Neuronal stem cell (in vitro differentiated cells): Measurements from ENCODE around the gene LRMDA.

Experiments used
- DNase-seq: peaks from one replicate; pipeline ENCODE4 v3.0.0-alpha.2; 2013; ENCODE audit warnings: low spot score
- H2AFZ ChIP-seq: one replicate; pipeline ENCODE4 v1.6.1; 2013; ENCODE audit warnings: mild to moderate bottlenecking, low read length, inconsistent platforms
- H2AK5ac ChIP-seq: 2 replicates; pipeline ENCODE4 v1.6.1; 2013; ENCODE audit warnings: low read depth, mild to moderate bottlenecking, inconsistent platforms, low read length, moderate library complexity, mixed read lengths
- H2BK120ac ChIP-seq: 2 replicates; pipeline ENCODE4 v1.6.1; 2013; ENCODE audit warnings: low read depth, mild to moderate bottlenecking, inconsistent platforms, low read length, moderate library complexity, mixed read lengths
- H2BK12ac ChIP-seq: one replicate; pipeline ENCODE4 v1.6.1; 2013; ENCODE audit warnings: low read length, inconsistent platforms
- H2BK15ac ChIP-seq: 2 replicates; pipeline ENCODE4 v1.6.1; 2013; ENCODE audit warnings: mild to moderate bottlenecking, low read length, inconsistent platforms, mixed read lengths
- H2BK5ac ChIP-seq: one replicate; pipeline ENCODE4 v1.6.1; 2013; ENCODE audit warnings: inconsistent platforms, mild to moderate bottlenecking, low read length, moderate library complexity
- H3K14ac ChIP-seq: one replicate; pipeline ENCODE4 v1.6.1; 2013; ENCODE audit warnings: low read length, inconsistent platforms
- H3K18ac ChIP-seq: 2 replicates; pipeline ENCODE4 v1.6.1; 2013; ENCODE audit warnings: low read length, inconsistent platforms
- H3K23ac ChIP-seq: 2 replicates; pipeline ENCODE4 v1.6.1; 2013; ENCODE audit warnings: low read depth, mild to moderate bottlenecking, mixed read lengths, low read length, inconsistent platforms; ENCODE audit not compliant: poor library complexity
- H3K27ac ChIP-seq: replicated peaks from 3 replicates; pipeline ENCODE4 v1.5.1; 2013; ENCODE audit warnings: low read length, inconsistent platforms
- H3K27me3 ChIP-seq, 3 experiments: 2 replicates each; pipeline ENCODE4 v1.6.1; 2013; ENCODE audit warnings: low read length in 3 of 3, mild to moderate bottlenecking in 2 of 3, inconsistent platforms in 1 of 3, low read depth in 1 of 3, mixed read lengths in 1 of 3, moderate library complexity in 1 of 3; ENCODE audit not compliant: control insufficient read depth in 3 of 3, insufficient read depth in 3 of 3
- H3K36me3 ChIP-seq, 2 donors: replicated peaks in 1 of 2; 2 replicates each; pipeline ENCODE4 v1.6.1; 2013; ENCODE audit warnings: low read length in 2 of 2; ENCODE audit not compliant: control insufficient read depth in 2 of 2, insufficient read depth in 2 of 2
- H3K4ac ChIP-seq: 2 replicates; pipeline ENCODE4 v1.6.1; 2013; ENCODE audit warnings: inconsistent platforms, mild to moderate bottlenecking, low read length, moderate library complexity
- H3K4me1 ChIP-seq, 2 donors: 1 replicate in 1 of 2; 2 replicates in 1 of 2; pipeline ENCODE4 v1.6.1; 2013; ENCODE audit warnings: low read length in 2 of 2, low read depth in 1 of 2; ENCODE audit not compliant: control insufficient read depth in 2 of 2, insufficient read depth in 1 of 2
- H3K4me2 ChIP-seq: one replicate; pipeline ENCODE4 v1.6.1; 2013; ENCODE audit warnings: mild to moderate bottlenecking, low read length, inconsistent platforms; ENCODE audit not compliant: insufficient read depth, poor library complexity, severe bottlenecking
- H3K4me3 ChIP-seq, 2 donors: 2 replicates each; pipeline ENCODE4 v1.5.1; 2013; ENCODE audit warnings: low read length in 2 of 2, mild to moderate bottlenecking in 2 of 2, inconsistent platforms in 1 of 2, moderate library complexity in 1 of 2
- H3K79me1 ChIP-seq: one replicate; pipeline ENCODE4 v1.6.1; 2013; ENCODE audit warnings: low read depth, mild to moderate bottlenecking, inconsistent platforms, low read length, moderate library complexity
- H3K9ac ChIP-seq: one replicate; pipeline ENCODE4 v1.6.1; 2013; ENCODE audit warnings: mild to moderate bottlenecking, low read depth, low read length, inconsistent platforms; ENCODE audit not compliant: poor library complexity
- H3K9me3 ChIP-seq, 2 donors: replicated peaks in 1 of 2; 2 replicates each; pipeline versions ENCODE3 to v1.6.1; 2013; ENCODE audit warnings: low read length in 2 of 2, mild to moderate bottlenecking in 2 of 2, inconsistent platforms in 1 of 2, low read depth in 1 of 2, mixed read lengths in 1 of 2, moderate library complexity in 1 of 2; ENCODE audit not compliant: control insufficient read depth in 2 of 2, insufficient read depth in 1 of 2
- H4K8ac ChIP-seq: one replicate; pipeline ENCODE4 v1.6.1; 2013; ENCODE audit warnings: low read depth, mild to moderate bottlenecking, inconsistent platforms, low read length, moderate library complexity
- H4K91ac ChIP-seq: one replicate; pipeline ENCODE4 v1.6.1; 2013; ENCODE audit warnings: low read length, low read depth, mild to moderate bottlenecking, inconsistent platforms; ENCODE audit not compliant: poor library complexity
- WGBS, 2 donors: extraction: QIAGEN DNeasy Blood & Tissue Kit; methylation state at CpG; one replicate each; pipeline ENCODE4 v1.1.7; 2013; ENCODE audit warnings: missing lambda C conversion rate in 2 of 2, mixed read lengths in 1 of 2; ENCODE audit not compliant: insufficient read length in 2 of 2, insufficient replicate concordance in 1 of 2; ENCODE audit errors: extremely low coverage in 2 of 2; 5-methylcytosine and 5-hydroxymethylcytosine counted together

The LRMDA gene

GRCh38 chr10:75630746-75631145 lies 199.3 kb downstream of the LRMDA start:
- no peak overlapping the region for H3K23ac ChIP-seq
- H3K27ac ChIP-seq = no peak overlapping the region
- H3K14ac ChIP-seq = no peak overlapping the region
- no peak overlapping the region for H2BK5ac ChIP-seq
- H4K8ac ChIP-seq = no peak overlapping the region
- H2AK5ac ChIP-seq = no peak overlapping the region
- H3K4me3 ChIP-seq = no peak overlapping the region
- H2BK15ac ChIP-seq = no peak overlapping the region
- no peak overlapping the region for H3K18ac ChIP-seq
- H2BK12ac ChIP-seq = no peak overlapping the region
- H3K36me3 ChIP-seq = no peaks in the 10 kb centered on the region
- no CpG with 5 or more reads among the region's 2 CpGs for WGBS, 2 donors
- peak overlapping the region; percentile 81 for H2AFZ ChIP-seq
- no peak overlapping the region for H4K91ac ChIP-seq
- H3K9me3 ChIP-seq = no peaks in the 10 kb centered on the region
- H3K4me2 ChIP-seq = no peak overlapping the region
- H3K4ac ChIP-seq = no peak overlapping the region
- H3K79me1 ChIP-seq = no peaks in the 10 kb centered on the region
- no peak overlapping the region for H2BK120ac ChIP-seq
- H3K27me3 ChIP-seq = no peaks in the 10 kb centered on the region
- H3K4me1 ChIP-seq = peaks cover 3 to 13% of the 10 kb centered on the region in 2 donors
- no peak for DNase-seq
- H3K9ac ChIP-seq = no peak overlapping the region

DNA sequence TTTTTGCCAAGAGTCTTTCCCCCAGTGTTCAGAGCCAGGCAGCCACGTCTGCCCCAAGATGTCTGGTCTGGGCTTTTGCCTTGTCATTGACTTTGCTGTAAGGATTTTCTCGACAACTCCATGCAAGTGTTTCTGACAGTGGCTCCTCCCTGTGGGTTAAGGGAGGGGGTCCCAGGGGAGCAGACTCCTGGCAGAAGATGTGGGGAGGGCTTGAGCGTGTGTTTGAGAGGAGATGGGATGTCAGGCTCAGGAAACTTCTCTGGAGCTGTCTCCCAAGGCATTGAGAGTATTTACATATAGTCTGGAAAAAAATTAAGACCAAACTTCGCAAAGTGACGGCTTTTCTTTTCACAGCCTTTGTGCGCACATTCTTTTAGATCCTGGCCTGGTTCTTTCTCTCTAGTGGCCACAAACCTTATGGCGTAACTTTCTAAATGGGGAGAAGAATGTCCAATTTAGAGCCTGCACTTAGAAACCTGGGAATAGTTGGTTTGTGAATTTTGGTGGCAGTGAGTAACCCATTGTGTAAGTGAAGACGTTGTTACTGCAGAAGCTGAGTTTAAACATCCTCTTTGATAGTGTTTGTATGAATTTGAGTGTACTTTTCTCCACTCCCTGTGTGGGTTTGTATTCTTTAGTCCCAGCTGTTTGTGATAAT lies 201.5 kb downstream of the LRMDA start:
- no peak overlapping the region for H2BK12ac ChIP-seq

DNA sequence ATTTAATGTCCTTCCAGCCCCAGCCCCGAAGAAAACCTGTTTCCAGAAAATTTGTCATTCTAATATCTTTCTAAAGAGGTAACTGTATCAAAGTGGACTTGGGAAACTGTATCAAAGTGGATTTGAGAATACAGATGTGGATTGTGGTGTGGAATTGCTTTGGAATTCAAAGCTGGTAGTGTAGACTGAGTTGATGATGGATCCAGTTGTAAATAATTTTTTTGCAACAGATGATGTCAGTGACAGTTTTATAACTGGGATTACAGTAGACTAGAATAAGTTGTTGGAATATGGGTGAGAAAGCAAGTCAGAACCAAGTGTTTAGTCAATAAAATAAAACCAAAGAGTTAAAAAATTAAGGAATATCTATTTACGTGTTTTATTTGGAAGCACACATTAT lies 202.1 kb downstream of the LRMDA start:
- DNase-seq = no peak
- H2BK120ac ChIP-seq = no peak overlapping the region
- H4K91ac ChIP-seq = no peak overlapping the region
- no peak overlapping the region for H3K23ac ChIP-seq
- no peak overlapping the region for H3K4me2 ChIP-seq
- peaks cover 4 to 13% of the 10 kb centered on the region in 2 donors for H3K4me1 ChIP-seq
- H3K18ac ChIP-seq = no peak overlapping the region
- no peak overlapping the region for H2BK12ac ChIP-seq
- no peak overlapping the region for H3K27ac ChIP-seq
- no peak overlapping the region for H3K9ac ChIP-seq
- no peaks in the 10 kb centered on the region for H3K27me3 ChIP-seq
- H3K79me1 ChIP-seq = no peaks in the 10 kb centered on the region
- WGBS, 2 donors = no CpG with 5 or more reads among the region's 2 CpGs
- H2BK15ac ChIP-seq = no peak overlapping the region
- no peak overlapping the region for H3K4ac ChIP-seq
- no peak overlapping the region for H3K4me3 ChIP-seq
- no peak overlapping the region for H2BK5ac ChIP-seq
- H2AK5ac ChIP-seq = no peak overlapping the region
- no peaks in the 10 kb centered on the region for H3K9me3 ChIP-seq
- H4K8ac ChIP-seq = no peak overlapping the region
- H3K14ac ChIP-seq = no peak overlapping the region
- H3K36me3 ChIP-seq = no peaks in the 10 kb centered on the region
- no peak overlapping the region for H2AFZ ChIP-seq

More for the DNA sequence above, 201.5 kb downstream of the LRMDA start:
- Histone ChIP-seq H3K4me2 (no peak overlapping the region), H3K4ac (no peak overlapping the region), H3K9ac (no peak overlapping the region), H2AK5ac (no peak overlapping the region), H2BK5ac (no peak overlapping the region), H3K9me3 (no peaks in the 10 kb centered on the region), H3K18ac (no peak overlapping the region), H4K8ac (no peak overlapping the region), H3K79me1 (no peaks in the 10 kb centered on the region), H3K4me1 (peaks cover 4 to 13% of the 10 kb centered on the region in 2 donors), H2BK120ac (no peak overlapping the region), H3K27me3 (no peaks in the 10 kb centered on the region), H3K23ac (no peak overlapping the region), H3K14ac (no peak overlapping the region), H3K4me3 (no peak overlapping the region), H2AFZ (peak overlapping the region; percentile 31), H3K27ac (no peak overlapping the region), H3K36me3 (no peaks in the 10 kb centered on the region), H4K91ac (no peak overlapping the region), H2BK15ac (no peak overlapping the region)
- WGBS, 2 donors = no CpG with 5 or more reads among the region's 8 CpGs
- DNase-seq = no peak

DNA sequence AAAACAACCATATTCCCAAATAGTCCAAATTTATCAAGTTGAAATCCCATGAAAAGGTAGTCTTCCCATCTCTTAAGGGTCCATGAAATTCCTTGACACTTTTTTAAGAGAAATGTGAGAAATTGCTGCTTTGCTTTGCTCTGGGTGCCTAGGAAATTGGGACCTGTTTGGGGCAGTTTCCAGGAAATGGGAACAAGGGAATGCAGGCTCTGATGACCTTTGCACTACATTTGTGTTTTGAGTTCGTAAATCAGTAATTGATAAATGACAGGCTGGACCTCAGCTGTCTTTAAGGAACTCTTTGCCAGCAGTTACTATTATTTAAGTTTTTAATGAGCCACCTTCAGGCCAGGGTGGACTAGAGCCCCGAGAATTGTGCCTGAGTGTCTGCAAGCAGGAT lies 203.5 kb downstream of the LRMDA start:
- Histone ChIP-seq H3K27ac (no peak overlapping the region), H3K23ac (no peak overlapping the region), H3K79me1 (no peaks in the 10 kb centered on the region), H2BK15ac (no peak overlapping the region), H3K4ac (no peak overlapping the region), H2AFZ (no peak overlapping the region), H3K4me3 (no peak overlapping the region), H3K4me2 (no peak overlapping the region), H3K27me3 (no peaks in the 10 kb centered on the region), H4K91ac (no peak overlapping the region), H3K4me1 (peaks cover 4 to 13% of the 10 kb centered on the region in 2 donors), H4K8ac (no peak overlapping the region), H3K9me3 (no peaks in the 10 kb centered on the region), H3K36me3 (no peaks in the 10 kb centered on the region), H2BK120ac (no peak overlapping the region), H3K18ac (no peak overlapping the region), H2AK5ac (no peak overlapping the region), H3K9ac (no peak overlapping the region), H2BK12ac (no peak overlapping the region), H2BK5ac (no peak overlapping the region), H3K14ac (no peak overlapping the region)
- no CpG with 5 or more reads among the region's 2 CpGs for WGBS, 2 donors
- no peak for DNase-seq
